ENCODE measurements around the gene SH3GL2. TPM values are rescaled to one million over a fixed set of nuclear protein-coding genes. Genes with fewer than 3 reads are reported as not detected.
"Not testable (repeated sequence)": the region's sequence is repeated elsewhere in the genome, so short reads cannot be mapped to it uniquely, and the experiment has no call there.

SH3GL2 gene
- total RNA-seq, 1 donor from 2014 or later = under 0.01 TPM

DNA sequence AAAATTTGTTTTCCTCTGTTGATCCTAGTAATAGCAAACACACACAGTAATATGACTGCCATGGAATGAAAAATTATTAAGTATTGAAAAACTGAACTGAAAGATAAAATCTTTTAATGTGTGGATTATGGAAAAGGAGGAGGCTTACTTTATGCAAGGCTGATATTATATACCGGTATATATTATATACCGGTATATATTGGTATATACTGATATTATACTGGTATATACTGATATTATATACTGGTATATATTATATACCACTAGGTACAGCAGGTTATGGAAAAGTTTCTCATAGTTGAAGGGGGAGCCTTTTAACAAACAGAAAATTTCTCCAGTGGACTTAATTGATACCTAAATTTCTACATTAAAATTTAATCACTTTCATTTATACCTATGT, 181.4 kb downstream of the SH3GL2 start:
- H3K27ac ChIP-seq (ENCODE audit: low read depth, low read length) = no peak overlapping the region

DNA sequence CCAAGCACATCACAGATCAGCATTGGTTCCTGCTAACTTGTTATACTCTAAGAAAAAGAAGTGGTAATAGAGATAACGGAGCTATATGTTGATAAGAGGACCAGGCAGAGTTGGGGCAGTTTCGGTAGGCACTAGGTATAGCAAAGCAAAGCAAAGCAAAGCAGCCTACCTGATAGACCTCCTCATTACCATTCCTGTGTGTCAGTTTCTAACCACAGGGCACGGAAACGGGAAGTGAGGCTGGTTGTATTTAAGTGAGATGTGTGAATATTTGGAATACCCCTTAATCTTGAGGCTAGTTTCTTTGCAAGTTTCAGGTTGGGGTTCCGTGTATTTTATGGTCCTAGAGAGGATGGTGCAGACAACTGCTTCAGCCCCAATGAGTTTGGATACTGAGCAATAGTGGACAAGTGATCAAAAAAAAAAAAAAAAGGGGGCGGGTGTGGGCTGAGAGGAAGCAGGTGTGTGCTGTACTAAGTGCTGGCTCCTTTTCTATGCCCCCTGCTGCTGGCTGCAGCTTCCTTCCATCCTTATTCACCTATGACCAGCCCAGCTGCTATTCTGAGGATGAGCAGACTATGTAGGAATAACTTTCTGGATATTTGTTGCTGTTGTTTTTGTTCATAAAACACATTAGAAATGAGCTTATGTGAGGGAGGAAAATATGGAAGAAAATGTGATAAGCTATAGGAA, 183.3 kb downstream of the SH3GL2 start:
- no peaks in the 10 kb centered on the region for H3K36me3 ChIP-seq (ENCODE audit: control insufficient read depth in 3 of 3, insufficient read depth in 3 of 3, low read length in 3 of 3)
- H3K9ac ChIP-seq (ENCODE audit: low read depth in 1 of 3, low read length in 3 of 3) = no peak overlapping the region
- no peak overlapping the region for H3K27ac ChIP-seq (ENCODE audit: low read depth, low read length)
- H3K9me3 ChIP-seq (ENCODE audit: control insufficient read depth in 3 of 3, low read length in 3 of 3) = no peaks in the 10 kb centered on the region
- no peaks in the 10 kb centered on the region for H3K4me1 ChIP-seq (ENCODE audit: control insufficient read depth in 3 of 3, insufficient read depth in 3 of 3, low read length in 3 of 3)
- H3K27me3 ChIP-seq (ENCODE audit: control insufficient read depth in 3 of 3, insufficient read depth in 3 of 3, low read length in 3 of 3) = no peaks in the 10 kb centered on the region
- no peak overlapping the region for H3K4me3 ChIP-seq (ENCODE audit: low read length in 3 of 3)

More for the DNA sequence above, 181.4 kb downstream of the SH3GL2 start:
- Histone ChIP-seq H3K9me3 (ENCODE audit: control insufficient read depth in 3 of 3, low read length in 3 of 3) (no peaks in the 10 kb centered on the region), H3K4me3 (ENCODE audit: low read length in 3 of 3) (no peak overlapping the region), H3K27me3 (ENCODE audit: control insufficient read depth in 3 of 3, insufficient read depth in 3 of 3, low read length in 3 of 3) (no peaks in the 10 kb centered on the region), H3K4me1 (ENCODE audit: control insufficient read depth in 3 of 3, insufficient read depth in 3 of 3, low read length in 3 of 3) (no peaks in the 10 kb centered on the region), H3K9ac (ENCODE audit: low read depth in 1 of 3, low read length in 3 of 3) (no peak overlapping the region), H3K36me3 (ENCODE audit: control insufficient read depth in 3 of 3, insufficient read depth in 3 of 3, low read length in 3 of 3) (no peaks in the 10 kb centered on the region)

DNA sequence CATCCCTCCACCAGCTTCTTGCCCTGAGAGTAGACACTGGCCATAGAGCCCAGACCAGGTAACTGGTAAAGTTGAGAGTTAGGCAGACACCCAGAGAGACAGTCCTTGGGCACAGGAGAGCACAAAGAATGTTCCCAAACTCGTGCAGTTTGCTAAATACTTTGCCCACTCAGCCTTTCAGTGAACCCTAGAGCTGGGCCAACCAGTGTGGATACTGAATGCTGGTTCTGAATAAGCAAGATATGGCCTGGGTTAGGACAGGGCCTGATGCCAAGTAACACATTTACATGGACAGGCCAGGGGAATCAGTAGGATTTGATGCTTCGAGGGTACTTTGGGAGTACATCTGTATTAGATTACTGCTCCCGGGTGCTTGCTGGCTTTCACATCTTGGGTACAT, 185.4 kb downstream of the SH3GL2 start:
- no peaks in the 10 kb centered on the region for H3K9me3 ChIP-seq (ENCODE audit: control insufficient read depth in 3 of 3, low read length in 3 of 3)
- H3K4me3 ChIP-seq (ENCODE audit: low read length in 3 of 3) = no peak overlapping the region
- no peak overlapping the region for H3K9ac ChIP-seq (ENCODE audit: low read depth in 1 of 3, low read length in 3 of 3)
- H3K4me1 ChIP-seq (ENCODE audit: control insufficient read depth in 3 of 3, insufficient read depth in 3 of 3, low read length in 3 of 3) = no peaks in the 10 kb centered on the region
- no peaks in the 10 kb centered on the region for H3K36me3 ChIP-seq (ENCODE audit: control insufficient read depth in 3 of 3, insufficient read depth in 3 of 3, low read length in 3 of 3)
- H3K27me3 ChIP-seq (ENCODE audit: control insufficient read depth in 3 of 3, insufficient read depth in 3 of 3, low read length in 3 of 3) = no peaks in the 10 kb centered on the region
- H3K27ac ChIP-seq (ENCODE audit: low read depth, low read length) = no peak overlapping the region

DNA sequence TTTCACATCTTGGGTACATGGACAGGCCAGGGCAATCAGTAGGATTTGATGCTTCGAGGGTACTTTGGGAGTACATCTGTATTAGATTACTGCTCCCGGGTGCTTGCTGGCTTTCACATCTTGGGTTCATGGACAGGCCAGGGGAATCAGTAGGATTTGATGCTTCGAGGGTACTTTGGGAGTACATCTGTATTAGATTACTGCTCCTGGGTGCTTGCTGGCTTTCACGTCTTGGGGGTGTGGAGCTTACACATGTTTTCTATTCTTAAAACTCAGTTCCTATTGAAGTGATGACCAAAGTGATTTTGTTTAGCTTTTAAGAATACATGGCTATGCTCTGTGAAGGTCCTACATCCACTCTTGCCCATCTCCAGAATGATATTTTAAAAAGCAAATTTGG, 186.3 kb downstream of the SH3GL2 start:
- not testable (repeated sequence) for H3K27ac ChIP-seq (ENCODE audit: low read depth, low read length)

DNA sequence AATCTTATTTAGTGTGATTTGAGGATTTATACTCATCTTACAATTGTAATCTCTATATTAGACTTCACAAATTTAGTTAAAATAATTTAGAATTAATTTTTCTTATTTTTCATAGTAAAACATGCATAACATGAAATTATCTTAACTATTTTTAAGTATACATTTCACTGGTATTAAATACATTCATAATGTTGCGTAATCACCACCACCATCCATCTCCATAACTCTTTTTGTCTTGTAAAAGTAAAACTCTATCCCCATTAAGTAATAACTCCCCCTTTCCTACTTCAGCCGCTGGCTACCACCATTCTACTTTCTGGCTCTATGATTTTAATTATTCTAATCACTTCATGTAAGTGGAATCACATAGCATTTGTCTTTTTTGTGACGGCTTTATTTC, 193.4 kb downstream of the SH3GL2 start:
- H3K4me1 ChIP-seq (ENCODE audit: control insufficient read depth in 3 of 3, insufficient read depth in 3 of 3, low read length in 3 of 3) = no peaks in the 10 kb centered on the region
- H3K27ac ChIP-seq (ENCODE audit: low read depth, low read length) = no peak overlapping the region
- H3K4me3 ChIP-seq (ENCODE audit: low read length in 3 of 3) = no peak overlapping the region
- no peaks in the 10 kb centered on the region for H3K27me3 ChIP-seq (ENCODE audit: control insufficient read depth in 3 of 3, insufficient read depth in 3 of 3, low read length in 3 of 3)
- H3K9me3 ChIP-seq (ENCODE audit: control insufficient read depth in 3 of 3, low read length in 3 of 3) = peaks cover 0 to 2% (median 0%) of the 10 kb centered on the region in 3 donors
- no peak overlapping the region for H3K9ac ChIP-seq (ENCODE audit: low read depth in 1 of 3, low read length in 3 of 3)
- no peaks in the 10 kb centered on the region for H3K36me3 ChIP-seq (ENCODE audit: control insufficient read depth in 3 of 3, insufficient read depth in 3 of 3, low read length in 3 of 3)

More for the DNA sequence above, 186.3 kb downstream of the SH3GL2 start:
- H3K9me3 ChIP-seq (ENCODE audit: control insufficient read depth in 3 of 3, low read length in 3 of 3); H3K36me3 ChIP-seq (ENCODE audit: control insufficient read depth in 3 of 3, insufficient read depth in 3 of 3, low read length in 3 of 3); H3K4me1 ChIP-seq (ENCODE audit: control insufficient read depth in 3 of 3, insufficient read depth in 3 of 3, low read length in 3 of 3); H3K4me3 ChIP-seq (ENCODE audit: low read length in 3 of 3); H3K27me3 ChIP-seq (ENCODE audit: control insufficient read depth in 3 of 3, insufficient read depth in 3 of 3, low read length in 3 of 3); H3K9ac ChIP-seq (ENCODE audit: low read depth in 1 of 3, low read length in 3 of 3): not testable (repeated sequence)

DNA sequence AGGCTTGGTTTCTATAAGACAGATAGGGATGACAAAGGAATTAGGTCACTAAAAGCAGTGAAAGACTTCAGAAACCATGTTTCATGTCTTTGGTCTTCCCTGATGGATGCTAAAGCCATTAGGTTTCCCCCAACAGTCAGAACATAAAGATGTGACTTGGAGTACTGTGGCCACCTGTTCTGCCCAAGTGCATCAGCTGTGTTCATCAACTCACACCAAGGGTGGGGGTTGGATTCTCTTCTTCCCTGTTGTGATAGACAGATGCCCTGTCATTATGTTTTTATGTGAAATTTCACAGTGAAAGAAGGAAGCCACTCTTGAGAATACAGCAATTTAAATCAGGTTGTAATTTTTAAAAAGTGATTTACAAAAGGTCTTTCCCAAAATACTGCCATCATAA, 196.8 kb downstream of the SH3GL2 start:
- Histone ChIP-seq H3K27ac (ENCODE audit: low read depth, low read length) (no peak overlapping the region), H3K27me3 (ENCODE audit: control insufficient read depth in 3 of 3, insufficient read depth in 3 of 3, low read length in 3 of 3) (no peaks in the 10 kb centered on the region), H3K36me3 (ENCODE audit: control insufficient read depth in 3 of 3, insufficient read depth in 3 of 3, low read length in 3 of 3) (no peaks in the 10 kb centered on the region), H3K9ac (ENCODE audit: low read depth in 1 of 3, low read length in 3 of 3) (no peak overlapping the region), H3K4me1 (ENCODE audit: control insufficient read depth in 3 of 3, insufficient read depth in 3 of 3, low read length in 3 of 3) (no peaks in the 10 kb centered on the region), H3K9me3 (ENCODE audit: control insufficient read depth in 3 of 3, low read length in 3 of 3) (peaks cover 0 to 2% (median 0%) of the 10 kb centered on the region in 3 donors), H3K4me3 (ENCODE audit: low read length in 3 of 3) (no peak overlapping the region)

DNA sequence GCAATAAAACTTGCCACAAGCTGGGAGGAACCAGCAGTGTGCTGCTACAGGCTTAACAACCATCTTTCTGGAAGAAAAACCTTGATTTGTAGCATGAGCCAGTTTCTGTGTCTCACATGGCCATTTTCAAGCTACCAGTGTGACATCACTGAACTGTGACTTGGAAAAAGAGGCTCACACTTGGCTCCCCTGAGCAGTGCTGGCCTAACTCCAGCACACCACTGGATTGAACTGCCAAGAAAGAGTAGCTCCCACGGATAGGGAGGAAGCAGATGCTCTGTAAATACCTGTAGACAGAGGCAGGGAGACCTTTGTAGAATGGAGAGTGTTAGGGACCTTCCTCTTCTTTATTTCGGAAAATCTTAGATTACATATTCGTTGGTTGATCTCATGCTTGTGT, 197.9 kb downstream of the SH3GL2 start:
- Histone ChIP-seq H3K4me3 (ENCODE audit: low read length in 3 of 3) (no peak overlapping the region), H3K9ac (ENCODE audit: low read depth in 1 of 3, low read length in 3 of 3) (no peak overlapping the region), H3K4me1 (ENCODE audit: control insufficient read depth in 3 of 3, insufficient read depth in 3 of 3, low read length in 3 of 3) (no peaks in the 10 kb centered on the region), H3K27ac (ENCODE audit: low read depth, low read length) (no peak overlapping the region), H3K9me3 (ENCODE audit: control insufficient read depth in 3 of 3, low read length in 3 of 3) (peaks cover 0 to 2% (median 0%) of the 10 kb centered on the region in 3 donors), H3K36me3 (ENCODE audit: control insufficient read depth in 3 of 3, insufficient read depth in 3 of 3, low read length in 3 of 3) (no peaks in the 10 kb centered on the region), H3K27me3 (ENCODE audit: control insufficient read depth in 3 of 3, insufficient read depth in 3 of 3, low read length in 3 of 3) (no peaks in the 10 kb centered on the region)

DNA sequence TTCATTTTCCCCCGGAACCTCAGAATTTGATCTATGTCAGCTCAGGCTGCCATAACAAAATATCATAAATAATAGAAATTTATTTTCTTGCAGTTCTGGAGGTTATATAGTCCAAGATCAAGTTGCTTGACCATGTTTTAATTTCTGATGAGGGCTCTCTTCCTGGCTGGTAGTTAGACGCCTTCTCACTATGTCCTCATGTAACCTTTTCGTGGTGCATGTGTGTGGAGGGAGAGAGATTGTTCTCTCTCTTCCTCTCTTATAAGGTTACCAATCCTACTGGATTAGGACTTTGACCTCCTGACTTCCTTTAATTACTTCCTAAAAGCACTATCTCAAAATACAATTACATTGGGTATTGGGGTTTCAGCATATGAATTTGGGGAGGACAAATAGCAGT, 198.6 kb downstream of the SH3GL2 start:
- no peaks in the 10 kb centered on the region for H3K27me3 ChIP-seq (ENCODE audit: control insufficient read depth in 3 of 3, insufficient read depth in 3 of 3, low read length in 3 of 3)
- no peak overlapping the region for H3K27ac ChIP-seq (ENCODE audit: low read depth, low read length)
- no peaks in the 10 kb centered on the region for H3K36me3 ChIP-seq (ENCODE audit: control insufficient read depth in 3 of 3, insufficient read depth in 3 of 3, low read length in 3 of 3)
- H3K4me3 ChIP-seq (ENCODE audit: low read length in 3 of 3) = no peak overlapping the region
- no peaks in the 10 kb centered on the region for H3K4me1 ChIP-seq (ENCODE audit: control insufficient read depth in 3 of 3, insufficient read depth in 3 of 3, low read length in 3 of 3)
- peaks cover 0 to 2% (median 0%) of the 10 kb centered on the region in 3 donors for H3K9me3 ChIP-seq (ENCODE audit: control insufficient read depth in 3 of 3, low read length in 3 of 3)
- H3K9ac ChIP-seq (ENCODE audit: low read depth in 1 of 3, low read length in 3 of 3) = no peak overlapping the region

DNA sequence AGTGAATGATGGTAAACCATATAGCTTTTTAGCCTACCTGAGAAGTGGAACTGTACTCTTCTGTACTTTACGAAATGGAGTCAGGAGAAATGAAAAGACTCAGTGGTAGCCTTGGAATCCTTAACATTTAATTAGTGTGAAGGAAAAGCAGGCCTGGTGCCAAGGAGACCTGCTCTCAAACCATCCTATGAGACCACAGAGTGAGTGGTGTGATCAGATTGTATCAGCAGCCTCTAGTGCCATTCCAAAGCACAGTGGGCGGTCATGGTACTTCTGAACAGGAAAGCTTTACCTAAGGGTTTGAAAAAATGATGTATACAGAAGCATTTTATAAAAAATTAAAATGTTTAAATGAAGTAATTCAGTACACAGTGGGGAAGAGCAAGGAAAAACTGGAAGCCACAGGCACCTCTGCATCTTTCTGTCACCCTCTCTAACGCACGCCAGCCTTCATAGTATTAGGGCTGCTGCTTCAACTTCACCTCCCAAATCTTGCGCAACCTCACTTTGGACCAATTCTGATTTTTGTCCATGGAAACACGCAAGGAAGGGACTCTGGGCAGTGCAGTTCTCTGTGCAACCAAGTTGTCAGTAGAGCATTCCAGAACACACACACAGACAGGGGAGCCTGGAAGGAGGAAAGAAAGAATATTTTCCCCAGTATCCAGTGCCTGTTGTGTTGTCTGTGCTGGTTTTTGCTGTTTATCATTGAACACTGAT, 203.7 kb downstream of the SH3GL2 start:
- no peak overlapping the region for H3K9ac ChIP-seq (ENCODE audit: low read depth in 1 of 3, low read length in 3 of 3)
- H3K9me3 ChIP-seq (ENCODE audit: control insufficient read depth in 3 of 3, low read length in 3 of 3) = no peaks in the 10 kb centered on the region
- H3K27me3 ChIP-seq (ENCODE audit: control insufficient read depth in 3 of 3, insufficient read depth in 3 of 3, low read length in 3 of 3) = no peaks in the 10 kb centered on the region
- H3K27ac ChIP-seq (ENCODE audit: low read depth, low read length) = no peak overlapping the region
- no peaks in the 10 kb centered on the region for H3K36me3 ChIP-seq (ENCODE audit: control insufficient read depth in 3 of 3, insufficient read depth in 3 of 3, low read length in 3 of 3)
- no peaks in the 10 kb centered on the region for H3K4me1 ChIP-seq (ENCODE audit: control insufficient read depth in 3 of 3, insufficient read depth in 3 of 3, low read length in 3 of 3)
- H3K4me3 ChIP-seq (ENCODE audit: low read length in 3 of 3) = no peak overlapping the region

DNA sequence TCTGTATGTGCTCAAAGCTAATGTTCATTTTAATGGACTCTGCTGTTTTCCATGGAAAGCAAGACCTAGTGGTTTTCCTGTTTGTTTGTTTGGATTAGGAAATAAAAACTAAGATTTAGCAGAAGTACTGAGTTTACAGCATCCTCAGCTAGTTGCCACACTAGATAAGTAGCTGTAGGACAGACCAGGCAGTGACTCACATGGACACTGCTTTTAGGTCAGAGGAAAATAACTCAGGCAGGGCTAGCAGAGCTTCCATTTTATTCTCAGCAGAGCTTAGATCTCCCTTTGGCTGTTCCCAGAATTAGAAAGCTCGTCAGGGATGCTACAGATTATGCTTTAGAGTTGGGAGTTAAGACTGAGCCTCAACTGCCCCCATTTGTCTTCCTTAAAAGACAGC, 204.4 kb downstream of the SH3GL2 start:
- no peak overlapping the region for H3K4me3 ChIP-seq (ENCODE audit: low read length in 3 of 3)
- no peaks in the 10 kb centered on the region for H3K36me3 ChIP-seq (ENCODE audit: control insufficient read depth in 3 of 3, insufficient read depth in 3 of 3, low read length in 3 of 3)
- no peak overlapping the region for H3K9ac ChIP-seq (ENCODE audit: low read depth in 1 of 3, low read length in 3 of 3)
- no peaks in the 10 kb centered on the region for H3K9me3 ChIP-seq (ENCODE audit: control insufficient read depth in 3 of 3, low read length in 3 of 3)
- H3K27me3 ChIP-seq (ENCODE audit: control insufficient read depth in 3 of 3, insufficient read depth in 3 of 3, low read length in 3 of 3) = no peaks in the 10 kb centered on the region
- no peak overlapping the region for H3K27ac ChIP-seq (ENCODE audit: low read depth, low read length)
- H3K4me1 ChIP-seq (ENCODE audit: control insufficient read depth in 3 of 3, insufficient read depth in 3 of 3, low read length in 3 of 3) = no peaks in the 10 kb centered on the region

Data from skeletal muscle tissue (tissue), 4 donors.